Panc1 (cell line): Measurements from ENCODE around the gene EHD1.

ENCODE experiments used
- CTCF ChIP-seq: fragments of 450-650 bp; IDR thresholded peaks from 2 replicates; pipeline ENCODE4 v1.5.1; 2017; ENCODE audit warnings: mild to moderate bottlenecking
- POLR2AphosphoS5 ChIP-seq: IDR thresholded peaks from 2 replicates; pipeline ENCODE4 v1.6.1; 2012; ENCODE audit warnings: mild to moderate bottlenecking, low read depth, low read length, moderate library complexity
- REST ChIP-seq, 2 experiments: IDR thresholded peaks; 2 replicates each; pipeline ENCODE4 v1.6.1; 2011 to 2012; ENCODE audit warnings: low read depth in 2 of 2, control low read depth in 1 of 2, low read length in 1 of 2, mild to moderate bottlenecking in 1 of 2, moderate library complexity in 1 of 2; ENCODE audit not compliant: insufficient read depth in 1 of 2
- SIN3A ChIP-seq: IDR thresholded peaks from 2 replicates; pipeline ENCODE4 v1.6.1; 2012; ENCODE audit warnings: low read depth, mild to moderate bottlenecking, low read length, moderate library complexity, borderline replicate concordance; ENCODE audit not compliant: insufficient read depth
- TCF7L2 ChIP-seq: IDR thresholded peaks from 2 replicates; pipeline ENCODE4 v1.6.1; 2011; ENCODE audit warnings: mild to moderate bottlenecking, low read depth, low read length, inconsistent platforms

- TF ChIP-seq CTCF (no peak), REST (IDR thresholded peaks at IDR 0.05; ENCODE audit: insufficient read depth in 1 of 2, low read depth in 2 of 2, low read length in 1 of 2) (no peak), POLR2AphosphoS5 (no peak), SIN3A (no peak), TCF7L2 (no peak)
Observed at GRCh38 chr11:64826062-64826461, 52.4 kb downstream of the EHD1 start.
